DMS 273 treated with DMSO at 0.1 percent for 48 hours (cell line): ENCODE results near the gene HSPB9.

Source experiments
- DNase-seq: peaks from one replicate; lab custom pipeline; 2025; lab: John Stamatoyannopoulos, UW

The HSPB9 gene

GRCh38 chr17:42122371-42123303, at the start of gene HSPB9:
Gene HSPB9 (plus strand): TSS chr17:42122804. CDS start chr17:42122851, 47 bp downstream.
- no peak for DNase-seq

GRCh38 chr17:42075789-42076188, 46.8 kb upstream of the HSPB9 start:
- no peak for DNase-seq

GRCh38 chr17:42076797-42077559, 45.6 kb upstream of the HSPB9 start:
- DNase-seq: no peak

- no peak for DNase-seq
Measured at GRCh38 chr17:42077755-42078154, 44.8 kb upstream of the HSPB9 start.

- DNase-seq: no peak
Measured at GRCh38 chr17:42078396-42079043, 44.1 kb upstream of the HSPB9 start.

- no peak for DNase-seq
Measured at GRCh38 chr17:42079541-42079940, 43.1 kb upstream of the HSPB9 start.

- DNase-seq: no peak
Measured at GRCh38 chr17:42081516-42082129, 41.0 kb upstream of the HSPB9 start.

- no peak for DNase-seq
Measured at GRCh38 chr17:42087042-42087701, 35.4 kb upstream of the HSPB9 start.

GRCh38 chr17:42087736-42088705, 34.6 kb upstream of the HSPB9 start:
- no peak for DNase-seq

- no peak for DNase-seq
Measured at GRCh38 chr17:42088736-42089135, 33.9 kb upstream of the HSPB9 start.

GRCh38 chr17:42090964-42091790, 31.4 kb upstream of the HSPB9 start:
- DNase-seq: no peak

GRCh38 chr17:42092939-42093338, 29.7 kb upstream of the HSPB9 start:
- no peak for DNase-seq

GRCh38 chr17:42094375-42095069, 28.1 kb upstream of the HSPB9 start:
- DNase-seq: no peak

- DNase-seq: no peak
Measured at GRCh38 chr17:42096360-42097111, 26.1 kb upstream of the HSPB9 start.

- DNase-seq: no peak
Measured at GRCh38 chr17:42097691-42098631, 24.6 kb upstream of the HSPB9 start, which contains the start of gene ZNF385C. Gene ZNF385C (minus strand): TSS chr17:42098473. CDS start chr17:42063056, 35,417 bp downstream.

- DNase-seq: no peak
Measured at GRCh38 chr17:42098730-42099399, 23.7 kb upstream of the HSPB9 start.
